B cell (primary cell): ENCODE results near the gene PLEKHS1. TPM values are rescaled to one million over a fixed set of nuclear protein-coding genes. Genes with fewer than 3 reads are reported as not detected.

Experiments used
- ATAC-seq: fragments of 200-7000 bp; cut with Tn5 transposase; one replicate; pipeline ENCODE4 v1.10.0; 2021; ENCODE audit warnings: low read depth, mild to moderate bottlenecking, moderate number of reproducible peaks, moderate library complexity
- CTCF ChIA-PET: fragments of 350-600 bp; sonication (Branson Sonifier 250); formaldehyde crosslinking; loops from one replicate; lab custom pipeline; 2021; ENCODE audit warnings: antibody characterized with exemption, inconsistent platforms; lab: Charles Lee
- POLR2A ChIA-PET: fragments of 350-600 bp; sonication (Branson Sonifier 250); formaldehyde crosslinking; loops from one replicate; lab custom pipeline; 2021; ENCODE audit warnings: antibody characterized with exemption; lab: Charles Lee
- DNase-seq: peaks from one replicate; pipeline ENCODE4 v3.0.0; 2013
- H2AFZ ChIP-seq: 2 replicates; pipeline ENCODE4 v1.6.1; 2012; ENCODE audit warnings: mild to moderate bottlenecking, low read depth, low read length; ENCODE audit not compliant: insufficient read depth, poor library complexity, severe bottlenecking
- H3K27ac ChIP-seq, 2 donors: 1 replicate in 1 of 2; 2 replicates in 1 of 2; pipeline ENCODE4 v1.5.1; 2012 to 2013; ENCODE audit warnings: low read length in 2 of 2, mild to moderate bottlenecking in 2 of 2, moderate library complexity in 1 of 2
- H3K27me3 ChIP-seq, 4 experiments: fragments of 200-600 bp in 1 of 4; sonication (generic) in 1 of 4; replicated peaks in 1 of 4; 1 replicate in 2 of 4; 2 replicates in 2 of 4; pipeline versions ENCODE4 v1.6.1 to v1.7.0; 2013 to 2016; ENCODE audit warnings: low read length in 3 of 4, mild to moderate bottlenecking in 2 of 4, mixed read lengths in 1 of 4, moderate library complexity in 1 of 4; ENCODE audit not compliant: insufficient read depth in 4 of 4, control insufficient read depth in 3 of 4; ENCODE audit errors: control extremely low read depth in 1 of 4
- H3K36me3 ChIP-seq, 2 experiments: replicated peaks in 1 of 2; 1 replicate in 1 of 2; 2 replicates in 1 of 2; pipeline versions ENCODE4 v1.6.1 to v1.7.1; 2013; ENCODE audit warnings: low read length in 1 of 2; ENCODE audit not compliant: insufficient read depth in 2 of 2, control insufficient read depth in 1 of 2; ENCODE audit errors: control extremely low read depth in 1 of 2, extremely low read depth in 1 of 2
- H3K4me1 ChIP-seq, 2 donors: fragments of 200-600 bp in 1 of 2; sonication (generic) in 1 of 2; 1 replicate in 1 of 2; 2 replicates in 1 of 2; pipeline versions ENCODE4 v1.5.1 to v1.6.1; 2013 to 2017; ENCODE audit warnings: low read length in 2 of 2; ENCODE audit not compliant: control insufficient read depth in 2 of 2, insufficient read depth in 2 of 2
- H3K4me2 ChIP-seq: replicated peaks from 2 replicates; pipeline ENCODE3; 2012; ENCODE audit warnings: mild to moderate bottlenecking, low read depth, low read length; ENCODE audit not compliant: poor library complexity, severe bottlenecking
- H3K4me3 ChIP-seq, 5 experiments: fragments of 200-600 bp in 1 of 5; sonication (generic) in 1 of 5; 1 replicate in 3 of 5; 2 replicates in 2 of 5; pipeline versions ENCODE4 v1.5.1 to v1.7.0; 2011 to 2016; ENCODE audit warnings: low read length in 4 of 5, mild to moderate bottlenecking in 4 of 5, low read depth in 2 of 5, control low read depth in 1 of 5, moderate library complexity in 1 of 5; ENCODE audit not compliant: insufficient read depth in 1 of 5; ENCODE audit errors: control extremely low read depth in 1 of 5, extremely low read depth in 1 of 5
- H3K79me2 ChIP-seq: fragments of 200-600 bp; sonication (generic); one replicate; pipeline ENCODE4 v1.6.0; 2016; ENCODE audit warnings: low read length; ENCODE audit not compliant: control insufficient read depth, insufficient read depth
- H3K9ac ChIP-seq: fragments of 200-600 bp; sonication (generic); 2 replicates; pipeline ENCODE4 v1.6.1; 2017; ENCODE audit warnings: mild to moderate bottlenecking, low read length, moderate library complexity
- H3K9me3 ChIP-seq, 3 donors: one replicate each; pipeline versions ENCODE4 v1.6.1 to v1.7.1; 2013; ENCODE audit warnings: low read length in 2 of 3; ENCODE audit not compliant: control insufficient read depth in 2 of 3, insufficient read depth in 1 of 3; ENCODE audit errors: control extremely low read depth in 1 of 3
- H4K20me1 ChIP-seq: 2 replicates; pipeline ENCODE4 v1.6.0; 2012; ENCODE audit warnings: mild to moderate bottlenecking, low read length; ENCODE audit not compliant: insufficient read depth, control insufficient read depth, poor library complexity, severe bottlenecking
- H3K27ac Mint-ChIP-seq: one replicate; pipeline ENCODE4 v1.8.0; 2021; ENCODE audit warnings: mixed read lengths
- H3K27me3 Mint-ChIP-seq: one replicate; pipeline ENCODE4 v1.8.0; 2021; ENCODE audit warnings: mixed read lengths
- H3K4me1 Mint-ChIP-seq: one replicate; pipeline ENCODE4 v1.8.0; 2021; ENCODE audit warnings: mixed read lengths
- H3K4me3 Mint-ChIP-seq: one replicate; pipeline ENCODE4 v1.8.0; 2021; ENCODE audit warnings: mixed read lengths
- H3K9me3 Mint-ChIP-seq: one replicate; pipeline ENCODE4 v1.8.0; 2022; ENCODE audit warnings: mixed read lengths; ENCODE audit not compliant: insufficient read depth
- EZH2 ChIP-seq: IDR thresholded peaks from 2 replicates; pipeline ENCODE4 v1.6.1; 2012; ENCODE audit warnings: borderline replicate concordance, low read depth, mild to moderate bottlenecking, moderate library complexity, low read length; ENCODE audit not compliant: insufficient read depth, poor library complexity, severe bottlenecking
- WGBS: methylation state at CpG from one replicate; pipeline ENCODE4 v1.1.5; 2013; ENCODE audit warnings: missing lambda C conversion rate; ENCODE audit not compliant: insufficient coverage; 5-methylcytosine and 5-hydroxymethylcytosine counted together
- intact Hi-C: fragments of 100-400 bp; cut with micrococcal nuclease; formaldehyde crosslinking; loops from one replicate; pipeline ENCODE4 v1.10.0; 2022
- polyA plus RNA-seq: library from polyadenylated mRNA; depleted of rRNA; stranded (reverse); fragments of >200 nt; gene quantifications from 2 replicates; pipeline ENCODE4 v1.2.3, GENCODE V29; 2012
- total RNA-seq, 2 donors: library from RNA; stranded (reverse); fragments of 120-200 nt in 1 of 2; gene quantifications; 1 replicate in 1 of 2; 2 replicates in 1 of 2; pipeline versions ENCODE4 v1.2.3 to v1.2.4, GENCODE V29; 2013 to 2022
- TF ChIP-seq, protein P1 (sequence below): fragments of 200-600 bp; IDR thresholded peaks from one replicate; pipeline ENCODE4 v1.8.0; 2022; ENCODE audit warnings: antibody characterized with exemption, mild to moderate bottlenecking

PLEKHS1 gene
- total and polyA plus RNA-seq, 2 donors (not counting 1 experiment from before 2014, with no cell fraction given), result 0.09 TPM; not detected in 1

DNA sequence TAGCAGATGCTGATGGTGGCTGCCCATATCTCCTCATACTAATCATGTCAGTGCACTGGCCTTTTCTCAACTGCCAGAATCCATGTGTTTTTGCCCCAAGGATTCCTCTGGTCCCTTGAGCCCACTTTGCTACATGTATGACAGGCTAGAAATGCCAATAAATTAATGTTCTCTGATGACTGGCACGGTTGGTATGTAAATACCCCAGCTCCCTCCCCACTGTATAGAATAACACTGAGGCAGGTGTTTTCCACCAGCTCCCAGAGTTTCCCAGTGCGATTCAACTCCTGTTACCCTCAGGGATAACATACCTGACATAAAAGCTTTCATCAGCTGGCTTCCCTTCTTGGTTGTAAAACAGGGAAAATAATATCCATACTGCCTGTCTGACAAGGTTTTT lies 9.0 kb upstream of the PLEKHS1 start:
- Mint-ChIP-seq H3K4me1 (no peaks in the 10 kb centered on the region), H3K27me3 (peaks cover 24% of the 10 kb centered on the region), H3K9me3 (peaks cover 3% of the 10 kb centered on the region), H3K4me3 (no peak overlapping the region), H3K27ac (no peak overlapping the region)
- ATAC-seq (no peak), DNase-seq (no peak)
- Histone ChIP-seq H4K20me1 (no peaks in the 10 kb centered on the region), H3K79me2 (no peaks in the 10 kb centered on the region), H3K27ac (no peak overlapping the region), H3K9me3 (peaks cover 0 to 3% (median 0%) of the 10 kb centered on the region in 3 donors), H3K4me3 (no peak overlapping the region), H3K27me3 (peaks cover 0 to 4% (median 0%) of the 10 kb centered on the region in 4 experiments), H3K4me2 (no peak overlapping the region), H3K36me3 (no peaks in the 10 kb centered on the region), H3K9ac (no peak overlapping the region), H3K4me1 (no peaks in the 10 kb centered on the region), H2AFZ (no peak overlapping the region)
- TF ChIP-seq, protein P1, sequence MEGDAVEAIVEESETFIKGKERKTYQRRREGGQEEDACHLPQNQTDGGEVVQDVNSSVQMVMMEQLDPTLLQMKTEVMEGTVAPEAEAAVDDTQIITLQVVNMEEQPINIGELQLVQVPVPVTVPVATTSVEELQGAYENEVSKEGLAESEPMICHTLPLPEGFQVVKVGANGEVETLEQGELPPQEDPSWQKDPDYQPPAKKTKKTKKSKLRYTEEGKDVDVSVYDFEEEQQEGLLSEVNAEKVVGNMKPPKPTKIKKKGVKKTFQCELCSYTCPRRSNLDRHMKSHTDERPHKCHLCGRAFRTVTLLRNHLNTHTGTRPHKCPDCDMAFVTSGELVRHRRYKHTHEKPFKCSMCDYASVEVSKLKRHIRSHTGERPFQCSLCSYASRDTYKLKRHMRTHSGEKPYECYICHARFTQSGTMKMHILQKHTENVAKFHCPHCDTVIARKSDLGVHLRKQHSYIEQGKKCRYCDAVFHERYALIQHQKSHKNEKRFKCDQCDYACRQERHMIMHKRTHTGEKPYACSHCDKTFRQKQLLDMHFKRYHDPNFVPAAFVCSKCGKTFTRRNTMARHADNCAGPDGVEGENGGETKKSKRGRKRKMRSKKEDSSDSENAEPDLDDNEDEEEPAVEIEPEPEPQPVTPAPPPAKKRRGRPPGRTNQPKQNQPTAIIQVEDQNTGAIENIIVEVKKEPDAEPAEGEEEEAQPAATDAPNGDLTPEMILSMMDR, result no peak
- no peak for TF ChIP-seq EZH2
- 100% methylated on average over 1 of the region's 2 CpGs for WGBS
- ChIA-PET POLR2A (no interaction called here), CTCF (no interaction called here)
- intact Hi-C loops, result no loop called here

DNA sequence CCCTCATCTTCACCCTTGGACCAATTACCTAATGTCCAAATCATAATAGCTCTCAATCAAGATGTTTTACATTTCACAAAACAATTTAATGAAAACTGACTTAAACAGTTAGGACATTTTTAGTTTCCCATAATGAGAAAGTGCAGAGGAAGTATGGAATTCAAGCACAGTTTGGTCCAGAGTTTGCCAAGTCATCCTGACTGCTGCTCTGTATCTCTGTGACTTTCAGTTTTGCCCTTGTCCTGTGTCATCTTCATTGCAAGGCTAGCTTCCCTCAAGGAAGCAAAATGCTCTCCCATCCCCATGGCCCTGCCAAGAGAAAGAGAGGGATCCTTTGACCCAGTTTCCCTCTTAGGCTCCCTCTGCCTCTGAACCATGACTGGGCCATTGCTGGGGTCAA lies 7.9 kb upstream of the PLEKHS1 start:
- ChIA-PET CTCF (no interaction called here), POLR2A (no interaction called here)
- peaks cover 26% of the 10 kb centered on the region for H3K27me3 Mint-ChIP-seq
- H3K79me2 ChIP-seq, result no peaks in the 10 kb centered on the region
- TF ChIP-seq EZH2, result no peak
- TF ChIP-seq, protein P1, result no peak
- peaks cover 3% of the 10 kb centered on the region for H3K9me3 Mint-ChIP-seq
- peaks cover 0 to 4% (median 0%) of the 10 kb centered on the region in 4 experiments for H3K27me3 ChIP-seq
- H4K20me1 ChIP-seq, result no peaks in the 10 kb centered on the region
- H3K36me3 ChIP-seq, result no peaks in the 10 kb centered on the region
- no peak overlapping the region for H3K4me2 ChIP-seq
- no peak overlapping the region for H3K9ac ChIP-seq
- no peak overlapping the region for H3K27ac ChIP-seq
- peaks cover 0 to 3% (median 0%) of the 10 kb centered on the region in 3 donors for H3K9me3 ChIP-seq
- no peaks in the 10 kb centered on the region for H3K4me1 ChIP-seq
- intact Hi-C loops, result no loop called here
- no peak overlapping the region for H2AFZ ChIP-seq
- H3K27ac Mint-ChIP-seq, result no peak overlapping the region
- DNase-seq (no peak), ATAC-seq (no peak)
- no peak overlapping the region for H3K4me3 ChIP-seq
- no peak overlapping the region for H3K4me3 Mint-ChIP-seq
- no peaks in the 10 kb centered on the region for H3K4me1 Mint-ChIP-seq
